H1 (cell line): ENCODE results near the gene AKIRIN2. TPM values are rescaled to one million over a fixed set of nuclear protein-coding genes. Genes with fewer than 3 reads are reported as not detected.

Source experiments
- CTCF ChIA-PET: fragments of 300-600 bp; sonication (Branson Sonifier 250); formaldehyde crosslinking; loops from one replicate; lab custom pipeline; 2021; ENCODE audit not compliant: partially characterized antibody; lab: Charles Lee
- POLR2A ChIA-PET: fragments of 300-600 bp; sonication (Branson Sonifier 250); formaldehyde crosslinking; loops from one replicate; lab custom pipeline; 2021; ENCODE audit warnings: inconsistent platforms; ENCODE audit not compliant: partially characterized antibody; lab: Charles Lee
- DNase-seq, 2 experiments: peaks; one replicate each; pipeline versions ENCODE4 v3.0.0 to v3.0.0-alpha.2; 2010 to 2022; ENCODE audit warnings: low spot score in 2 of 2, low read depth in 1 of 2, mixed read lengths in 1 of 2
- FAIRE-seq: peaks from 2 replicates; lab custom pipeline; 2011; peaks lifted over from hg19 to GRCh38; lab: Jason Lieb, UNC
- H2AFZ ChIP-seq: 2 replicates; pipeline ENCODE4 v1.8.1; 2012; ENCODE audit warnings: low read length, inconsistent platforms
- H2AK5ac ChIP-seq: 2 replicates; pipeline ENCODE4 v1.6.1; 2013; ENCODE audit warnings: low read depth, low read length
- H2BK120ac ChIP-seq: replicated peaks from 2 replicates; pipeline ENCODE3; 2013; ENCODE audit warnings: low read depth, low read length, inconsistent platforms
- H2BK12ac ChIP-seq: 2 replicates; pipeline ENCODE4 v1.6.1; 2013; ENCODE audit warnings: low read depth, low read length
- H2BK15ac ChIP-seq: 2 replicates; pipeline ENCODE4 v1.6.1; 2013; ENCODE audit warnings: low read length
- H2BK20ac ChIP-seq: 2 replicates; pipeline ENCODE4 v1.6.1; 2013; ENCODE audit warnings: low read length
- H2BK5ac ChIP-seq: 2 replicates; pipeline ENCODE4 v1.6.1; 2013; ENCODE audit warnings: low read depth, low read length
- H3K14ac ChIP-seq: 2 replicates; pipeline ENCODE4 v1.6.1; 2013; ENCODE audit warnings: inconsistent platforms; ENCODE audit not compliant: insufficient read length
- H3K18ac ChIP-seq: 2 replicates; pipeline ENCODE4 v1.6.1; 2013; ENCODE audit warnings: low read length; ENCODE audit errors: extremely low read depth
- H3K23ac ChIP-seq: 2 replicates; pipeline ENCODE4 v1.6.1; 2013; ENCODE audit warnings: inconsistent platforms; ENCODE audit not compliant: insufficient read length
- H3K23me2 ChIP-seq: 2 replicates; pipeline ENCODE4 v1.6.1; 2013; ENCODE audit warnings: low read depth, low read length
- H3K27ac ChIP-seq: 2 replicates; pipeline ENCODE4 v1.6.1; 2011; ENCODE audit warnings: low read depth, low read length, inconsistent platforms
- H3K27me3 ChIP-seq, 4 experiments: replicated peaks in 1 of 4; 1 replicate in 1 of 4; 2 replicates in 3 of 4; pipeline versions ENCODE4 v1.6.1 to v1.8.1; 2011 to 2013; ENCODE audit warnings: low read length in 3 of 4, mild to moderate bottlenecking in 3 of 4, inconsistent platforms in 2 of 4, mixed read lengths in 2 of 4, moderate library complexity in 1 of 4; ENCODE audit not compliant: control insufficient read depth in 3 of 4, insufficient read depth in 3 of 4; ENCODE audit errors: extremely low read depth in 1 of 4
- H3K36me3 ChIP-seq, 4 experiments: 2 replicates each; pipeline versions ENCODE4 v1.6.1 to v1.8.1; 2011 to 2013; ENCODE audit warnings: mild to moderate bottlenecking in 4 of 4, low read length in 3 of 4, moderate library complexity in 2 of 4, control low read depth in 1 of 4, inconsistent platforms in 1 of 4; ENCODE audit not compliant: insufficient read depth in 4 of 4, control insufficient read depth in 2 of 4
- H3K4ac ChIP-seq: replicated peaks from 2 replicates; pipeline ENCODE3; 2013; ENCODE audit warnings: low read length, low read depth, mixed read lengths, inconsistent platforms; ENCODE audit not compliant: insufficient read length
- H3K4me1 ChIP-seq, 4 experiments: replicated peaks in 1 of 4; 1 replicate in 1 of 4; 2 replicates in 3 of 4; pipeline versions ENCODE4 v1.6.1 to v1.8.1; 2011 to 2013; ENCODE audit warnings: low read length in 3 of 4, inconsistent platforms in 2 of 4, mixed read lengths in 1 of 4; ENCODE audit not compliant: insufficient read depth in 4 of 4, control insufficient read depth in 3 of 4
- H3K4me2 ChIP-seq, 2 experiments: 2 replicates each; pipeline versions ENCODE4 v1.6.1 to v1.8.1; 2011 to 2013; ENCODE audit warnings: low read depth in 2 of 2, low read length in 2 of 2, control low read depth in 1 of 2, inconsistent platforms in 1 of 2, mild to moderate bottlenecking in 1 of 2; ENCODE audit not compliant: insufficient read depth in 1 of 2
- H3K4me3 ChIP-seq, 4 experiments: fragments of 200-600, 300-600 bp in 1 of 4; sonication (generic), shearing (Covaris generic), sonication (Bioruptor Twin) in 1 of 4; 2 replicates each; pipeline versions ENCODE4 v1.5.1 to v1.8.1; 2011 to 2016; ENCODE audit warnings: low read length in 4 of 4, low read depth in 3 of 4, control low read depth in 2 of 4, inconsistent platforms in 2 of 4, mild to moderate bottlenecking in 2 of 4, mixed read lengths in 1 of 4, moderate library complexity in 1 of 4; ENCODE audit not compliant: insufficient read depth in 2 of 4; ENCODE audit errors: extremely low read depth in 1 of 4
- H3K56ac ChIP-seq: replicated peaks from 2 replicates; pipeline ENCODE3; 2013; ENCODE audit warnings: low read depth, mild to moderate bottlenecking, mixed read lengths, low read length, inconsistent platforms; ENCODE audit not compliant: insufficient read length
- H3K79me1 ChIP-seq: 2 replicates; pipeline ENCODE4 v1.6.1; 2013; ENCODE audit warnings: low read depth, low read length, control low read depth
- H3K79me2 ChIP-seq, 2 experiments: 2 replicates each; pipeline versions ENCODE4 v1.6.1 to v1.8.1; 2012 to 2013; ENCODE audit warnings: low read length in 2 of 2, mild to moderate bottlenecking in 2 of 2, inconsistent platforms in 1 of 2; ENCODE audit not compliant: insufficient read depth in 2 of 2, control insufficient read depth in 1 of 2
- H3K9ac ChIP-seq, 4 experiments: replicated peaks in 1 of 4; 1 replicate in 1 of 4; 2 replicates in 3 of 4; pipeline versions ENCODE4 v1.6.1 to v1.8.1; 2011 to 2013; ENCODE audit warnings: low read depth in 3 of 4, low read length in 3 of 4, control low read depth in 2 of 4, mild to moderate bottlenecking in 2 of 4, moderate library complexity in 2 of 4, inconsistent platforms in 1 of 4; ENCODE audit errors: extremely low read depth in 1 of 4
- H3K9me3 ChIP-seq, 2 experiments: 2 replicates each; pipeline versions ENCODE4 v1.6.1 to v1.8.1; 2012 to 2013; ENCODE audit warnings: mild to moderate bottlenecking in 2 of 2, moderate library complexity in 2 of 2, control low read depth in 1 of 2, inconsistent platforms in 1 of 2, low read depth in 1 of 2, low read length in 1 of 2, mixed read lengths in 1 of 2; ENCODE audit not compliant: insufficient read depth in 2 of 2
- H4K20me1 ChIP-seq, 2 experiments: replicated peaks in 1 of 2; 2 replicates each; pipeline versions ENCODE3 to v1.8.1; 2011 to 2013; ENCODE audit warnings: inconsistent platforms in 2 of 2, low read length in 2 of 2, mild to moderate bottlenecking in 1 of 2; ENCODE audit not compliant: insufficient read depth in 2 of 2, control insufficient read depth in 1 of 2
- H4K5ac ChIP-seq: 2 replicates; pipeline ENCODE4 v1.6.1; 2013; ENCODE audit warnings: low read length, low read depth, mixed read lengths, inconsistent platforms; ENCODE audit not compliant: insufficient read length
- H4K8ac ChIP-seq: 2 replicates; pipeline ENCODE4 v1.8.0; 2013; ENCODE audit warnings: mild to moderate bottlenecking, moderate library complexity, low read length, inconsistent platforms; ENCODE audit not compliant: insufficient read depth; ENCODE audit errors: extremely low read depth
- H4K91ac ChIP-seq: replicated peaks from 2 replicates; pipeline ENCODE3; 2013; ENCODE audit warnings: low read length, mixed read lengths, inconsistent platforms; ENCODE audit not compliant: insufficient read length
- EZH2 ChIP-seq: fragments of 200-600 bp; sonication (generic); IDR thresholded peaks from 2 replicates; pipeline ENCODE4 v1.7.1; 2012; ENCODE audit warnings: low read depth, mild to moderate bottlenecking, moderate library complexity, low read length, inconsistent platforms; ENCODE audit not compliant: severe bottlenecking
- MAX ChIP-seq: IDR thresholded peaks from 2 replicates; pipeline ENCODE4 v1.6.1; 2012; ENCODE audit warnings: inconsistent platforms
- polyA plus RNA-seq, 7 experiments: library from polyadenylated mRNA; depleted of rRNA in 3 of 7; stranded (reverse) in 5 of 7; unstranded in 2 of 7; fragments of >200 nt in 5 of 7; fragments of 200-250 nt in 2 of 7; gene quantifications; 1 replicate in 5 of 7; 2 replicates in 1 of 7; 4 replicates in 1 of 7; pipeline versions ENCODE4 v1.2.1 to v1.2.3, GENCODE V29; 2011 to 2013; ENCODE audit warnings: missing spikeins in 2 of 7, mixed read lengths in 2 of 7
- total RNA-seq: library from RNA; stranded (reverse); fragmentation: NEBNext Ultra II Directional; extraction: Animal tissue kit (Norgen Biotek cat#: 25700); gene quantifications from 2 replicates; pipeline ENCODE4 v1.2.1, GENCODE V29; 2021

AKIRIN2 gene
- total and polyA plus RNA-seq, 2 of the 8 experiments (the other 6 are each of a cell fraction or from before 2014, with no cell fraction given) = 35.6 to 75.3 TPM

- no peak overlapping the region for H3K9ac ChIP-seq
- no peak overlapping the region for H2BK5ac ChIP-seq
- H3K9me3 ChIP-seq = no peaks in the 10 kb centered on the region
- no peak for TF ChIP-seq MAX
- no peak for TF ChIP-seq EZH2
- no peaks in the 10 kb centered on the region for H3K4me1 ChIP-seq
- no peak overlapping the region for H3K14ac ChIP-seq
- H2AK5ac ChIP-seq = no peak overlapping the region
- H3K23ac ChIP-seq = no peak overlapping the region
- peaks cover 0 to 51% (median 14%) of the 10 kb centered on the region in 4 experiments; a peak in 7 of 8 replicates for H3K36me3 ChIP-seq
- H2BK12ac ChIP-seq = no peak overlapping the region
- H3K18ac ChIP-seq = no peak overlapping the region
- H3K79me1 ChIP-seq = no peaks in the 10 kb centered on the region
- ChIA-PET CTCF (no interaction called here), POLR2A (interaction anchor here (1.7 kb wide), 1 partner anchor 11 kb away, joined by 6 read pairs; no protein-coding TSS in a partner anchor)
- no peak overlapping the region for H3K4me3 ChIP-seq
- H2BK15ac ChIP-seq = no peak overlapping the region
- H3K27ac ChIP-seq = no peak overlapping the region
- H3K4me2 ChIP-seq = no peak overlapping the region
- no peak overlapping the region for H2AFZ ChIP-seq
- no peak overlapping the region for H4K8ac ChIP-seq
- no peaks in the 10 kb centered on the region for H4K20me1 ChIP-seq
- no peak overlapping the region for H4K91ac ChIP-seq
- H4K5ac ChIP-seq = no peak overlapping the region
- no peaks in the 10 kb centered on the region for H3K23me2 ChIP-seq
- no peak overlapping the region for H2BK20ac ChIP-seq
- H3K56ac ChIP-seq = no peak overlapping the region
- no peak for DNase-seq
- H3K27me3 ChIP-seq = no peaks in the 10 kb centered on the region
- H2BK120ac ChIP-seq = no peak overlapping the region
- no peak overlapping the region for H3K4ac ChIP-seq
- no peak for FAIRE-seq
- H3K79me2 ChIP-seq = no peaks in the 10 kb centered on the region
Observed at GRCh38 chr6:87664921-87665485, 37.0 kb downstream of the AKIRIN2 start.
